Upper lobe of left lung (tissue), 4 donors: Measurements from ENCODE around the gene ADM.
A peak's percentile ranks its signal among the peaks of the same experiment; 100 is the strongest.

Source experiments
- POLR2A ChIP-seq, 4 donors: fragments of 450-650 bp; IDR thresholded peaks; one replicate each; pipeline ENCODE4 v1.5.1; 2016 to 2017; ENCODE audit warnings: antibody characterized with exemption in 4 of 4, mild to moderate bottlenecking in 2 of 4
- TF ChIP-seq, protein P1 (sequence below), 6 experiments: fragments of 450-650 bp in 4 of 6; fragments of 200-600 bp in 2 of 6; sonication (generic) in 2 of 6; IDR thresholded peaks; one replicate each; pipeline ENCODE4 v1.5.1; 2016 to 2019; ENCODE audit warnings: antibody characterized with exemption in 6 of 6

DNA sequence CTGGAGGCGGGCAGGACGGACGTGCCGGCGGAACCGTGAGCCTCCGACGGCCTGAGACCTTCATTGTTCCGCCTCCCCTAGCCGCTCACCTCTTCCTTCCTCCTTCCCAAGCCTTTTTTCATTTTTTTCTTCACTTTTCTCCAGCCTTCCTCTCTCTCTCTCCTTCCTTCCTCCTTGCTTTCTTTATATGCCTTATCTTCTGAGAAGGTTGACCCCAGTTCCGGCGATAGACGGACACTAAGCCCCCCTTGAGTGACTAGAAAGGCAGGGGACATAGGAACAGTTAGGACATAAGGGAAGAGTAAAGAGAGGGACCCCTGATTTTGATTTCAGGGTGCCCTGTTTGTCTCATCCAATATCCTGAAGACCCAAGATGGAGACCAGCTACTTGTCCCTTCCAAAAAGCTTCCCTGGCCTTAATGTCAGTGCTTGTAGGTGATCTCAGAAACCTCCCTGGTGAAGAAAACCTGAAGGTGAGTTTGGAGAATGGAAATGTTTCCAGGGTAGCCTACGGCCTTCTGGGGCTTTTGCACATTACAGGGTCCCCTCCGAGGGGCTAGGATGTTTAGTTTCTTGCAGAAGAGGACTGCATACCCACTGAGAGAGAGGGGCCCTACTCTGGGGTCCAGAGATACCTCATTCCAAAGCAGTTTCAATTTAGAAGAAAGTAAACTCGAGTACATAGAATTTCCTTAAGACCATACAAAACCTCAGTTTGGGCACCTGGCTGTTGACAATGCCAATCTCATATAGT, 3.5 kb downstream of the ADM start:
- TF ChIP-seq, protein P1, sequence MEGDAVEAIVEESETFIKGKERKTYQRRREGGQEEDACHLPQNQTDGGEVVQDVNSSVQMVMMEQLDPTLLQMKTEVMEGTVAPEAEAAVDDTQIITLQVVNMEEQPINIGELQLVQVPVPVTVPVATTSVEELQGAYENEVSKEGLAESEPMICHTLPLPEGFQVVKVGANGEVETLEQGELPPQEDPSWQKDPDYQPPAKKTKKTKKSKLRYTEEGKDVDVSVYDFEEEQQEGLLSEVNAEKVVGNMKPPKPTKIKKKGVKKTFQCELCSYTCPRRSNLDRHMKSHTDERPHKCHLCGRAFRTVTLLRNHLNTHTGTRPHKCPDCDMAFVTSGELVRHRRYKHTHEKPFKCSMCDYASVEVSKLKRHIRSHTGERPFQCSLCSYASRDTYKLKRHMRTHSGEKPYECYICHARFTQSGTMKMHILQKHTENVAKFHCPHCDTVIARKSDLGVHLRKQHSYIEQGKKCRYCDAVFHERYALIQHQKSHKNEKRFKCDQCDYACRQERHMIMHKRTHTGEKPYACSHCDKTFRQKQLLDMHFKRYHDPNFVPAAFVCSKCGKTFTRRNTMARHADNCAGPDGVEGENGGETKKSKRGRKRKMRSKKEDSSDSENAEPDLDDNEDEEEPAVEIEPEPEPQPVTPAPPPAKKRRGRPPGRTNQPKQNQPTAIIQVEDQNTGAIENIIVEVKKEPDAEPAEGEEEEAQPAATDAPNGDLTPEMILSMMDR (IDR thresholded peaks at IDR 0.05): no peak
- TF ChIP-seq POLR2A (IDR thresholded peaks at IDR 0.05): peak in 1 of 4 donors; percentile 18
